H9 (cell line): ENCODE results near the gene PRXL2C. TPM values are rescaled to one million over a fixed set of nuclear protein-coding genes. Genes with fewer than 3 reads are reported as not detected.

Experiments
- DNase-seq: peaks from one replicate; pipeline ENCODE4 v3.0.0-alpha.2; 2017
- H2AFZ ChIP-seq: one replicate; pipeline ENCODE4 v1.6.1; 2013; ENCODE audit warnings: mild to moderate bottlenecking, low read length, control low read depth, moderate library complexity
- H2AK5ac ChIP-seq: 2 replicates; pipeline ENCODE4 v1.6.1; 2013; ENCODE audit warnings: low read length, control low read depth, mixed read lengths; ENCODE audit not compliant: insufficient read length
- H2BK120ac ChIP-seq: one replicate; pipeline ENCODE4 v1.6.1; 2013; ENCODE audit warnings: low read depth, mild to moderate bottlenecking, low read length, control low read depth, inconsistent platforms; ENCODE audit not compliant: poor library complexity, severe bottlenecking
- H2BK12ac ChIP-seq: 2 replicates; pipeline ENCODE4 v1.6.1; 2013; ENCODE audit warnings: low read length, control low read depth, mixed read lengths, low read depth; ENCODE audit not compliant: insufficient read length
- H2BK15ac ChIP-seq: 2 replicates; pipeline ENCODE4 v1.6.1; 2013; ENCODE audit warnings: low read depth, low read length, control low read depth
- H2BK20ac ChIP-seq: one replicate; pipeline ENCODE4 v1.6.1; 2013; ENCODE audit warnings: low read depth, mild to moderate bottlenecking, low read length, control low read depth, inconsistent platforms; ENCODE audit not compliant: poor library complexity, severe bottlenecking
- H2BK5ac ChIP-seq: 2 replicates; pipeline ENCODE4 v1.6.1; 2013; ENCODE audit warnings: low read length, control low read depth, mixed read lengths; ENCODE audit not compliant: insufficient read length
- H3K14ac ChIP-seq: 2 replicates; pipeline ENCODE4 v1.6.1; 2013; ENCODE audit warnings: low read length, control low read depth; ENCODE audit not compliant: insufficient read depth
- H3K18ac ChIP-seq: 2 replicates; pipeline ENCODE4 v1.6.1; 2013; ENCODE audit warnings: low read depth, mild to moderate bottlenecking, mixed read lengths, low read length, control low read depth; ENCODE audit not compliant: insufficient read length
- H3K23ac ChIP-seq: 2 replicates; pipeline ENCODE4 v1.6.1; 2013; ENCODE audit warnings: low read length, control low read depth, mixed read lengths, low read depth; ENCODE audit not compliant: insufficient read length
- H3K23me2 ChIP-seq: 2 replicates; pipeline ENCODE4 v1.6.1; 2013; ENCODE audit warnings: low read depth, mild to moderate bottlenecking, mixed read lengths, low read length, control low read depth; ENCODE audit not compliant: insufficient read length, poor library complexity, severe bottlenecking
- H3K27ac ChIP-seq: 2 replicates; pipeline ENCODE4 v1.5.1; 2013; ENCODE audit warnings: low read length, control low read depth, mixed read lengths, low read depth; ENCODE audit not compliant: insufficient read length
- H3K27me3 ChIP-seq: 2 replicates; pipeline ENCODE4 v1.6.1; 2013; ENCODE audit warnings: low read length, control low read depth, inconsistent platforms; ENCODE audit not compliant: insufficient read depth
- H3K4ac ChIP-seq: 2 replicates; pipeline ENCODE4 v1.6.1; 2013; ENCODE audit warnings: low read depth, mild to moderate bottlenecking, control low read depth, inconsistent platforms, low read length, moderate library complexity
- H3K4me1 ChIP-seq: 2 replicates; pipeline ENCODE4 v1.6.1; 2013; ENCODE audit warnings: low read length, control low read depth, inconsistent platforms; ENCODE audit not compliant: insufficient read depth
- H3K4me2 ChIP-seq: 2 replicates; pipeline ENCODE4 v1.6.1; 2013; ENCODE audit warnings: low read length, control low read depth, mixed read lengths; ENCODE audit not compliant: insufficient read length, insufficient read depth
- H3K56ac ChIP-seq: 2 replicates; pipeline ENCODE4 v1.6.1; 2013; ENCODE audit warnings: low read depth, mild to moderate bottlenecking, mixed read lengths, low read length, control low read depth; ENCODE audit not compliant: insufficient read length
- H3K79me1 ChIP-seq: 2 replicates; pipeline ENCODE4 v1.6.1; 2013; ENCODE audit warnings: low read depth, mild to moderate bottlenecking, moderate library complexity, low read length, control low read depth, inconsistent platforms; ENCODE audit not compliant: insufficient read depth, poor library complexity, severe bottlenecking
- H3K79me2 ChIP-seq: 2 replicates; pipeline ENCODE4 v1.6.1; 2013; ENCODE audit warnings: low read length, control low read depth, inconsistent platforms; ENCODE audit not compliant: insufficient read depth
- H3K9ac ChIP-seq: 2 replicates; pipeline ENCODE4 v1.6.1; 2013; ENCODE audit warnings: low read length, control low read depth, mixed read lengths; ENCODE audit not compliant: insufficient read length; ENCODE audit errors: extremely low read depth
- H3K9me3 ChIP-seq: one replicate; pipeline ENCODE4 v1.6.1; 2013; ENCODE audit warnings: low read depth, low read length, inconsistent platforms; ENCODE audit not compliant: control insufficient read depth
- H3T11ph ChIP-seq: one replicate; pipeline ENCODE4 v1.6.1; 2013; ENCODE audit warnings: mild to moderate bottlenecking, low read length, control low read depth, inconsistent platforms
- H4K20me1 ChIP-seq: one replicate; pipeline ENCODE4 v1.6.1; 2013; ENCODE audit not compliant: control insufficient read depth, insufficient read length, insufficient read depth
- H4K5ac ChIP-seq: 2 replicates; pipeline ENCODE4 v1.6.1; 2013; ENCODE audit warnings: low read depth, mild to moderate bottlenecking, mixed read lengths, low read length, control low read depth; ENCODE audit not compliant: insufficient read length
- H4K8ac ChIP-seq: replicated peaks from 2 replicates; pipeline ENCODE4 v1.6.1; 2013; ENCODE audit warnings: low read length, control low read depth, mixed read lengths, low read depth; ENCODE audit not compliant: insufficient read length
- H4K91ac ChIP-seq: 2 replicates; pipeline ENCODE4 v1.6.1; 2013; ENCODE audit warnings: low read depth, mild to moderate bottlenecking, moderate library complexity, mixed read lengths, low read length, control low read depth; ENCODE audit not compliant: insufficient read length
- H3K27ac Mint-ChIP-seq, 3 experiments: 2 replicates in 2 of 3; 3 replicates in 1 of 3; pipeline ENCODE4 v1.8.0; 2020 to 2021; ENCODE audit warnings: mixed read lengths in 3 of 3, mild to moderate bottlenecking in 1 of 3, moderate library complexity in 1 of 3
- H3K27me3 Mint-ChIP-seq: 2 replicates; pipeline ENCODE4 v1.8.0; 2021; ENCODE audit warnings: low read depth, mild to moderate bottlenecking, moderate library complexity, mixed read lengths
- H3K36me3 Mint-ChIP-seq, 3 experiments: 2 replicates in 2 of 3; 3 replicates in 1 of 3; pipeline ENCODE4 v1.8.0; 2020 to 2021; ENCODE audit warnings: low read depth in 3 of 3, mixed read lengths in 3 of 3; ENCODE audit not compliant: insufficient read depth in 1 of 3
- H3K4me1 Mint-ChIP-seq, 2 experiments: 2 replicates each; pipeline ENCODE4 v1.8.0; 2020; ENCODE audit warnings: mixed read lengths in 2 of 2
- H3K4me3 Mint-ChIP-seq, 2 experiments: 2 replicates in 1 of 2; 3 replicates in 1 of 2; pipeline ENCODE4 v1.8.0; 2020 to 2021; ENCODE audit warnings: mild to moderate bottlenecking in 2 of 2, mixed read lengths in 2 of 2, moderate library complexity in 1 of 2
- H3K9me3 Mint-ChIP-seq, 2 experiments: 2 replicates in 1 of 2; 3 replicates in 1 of 2; pipeline ENCODE4 v1.8.0; 2020; ENCODE audit warnings: mild to moderate bottlenecking in 2 of 2, mixed read lengths in 2 of 2, moderate library complexity in 1 of 2
- CTCF ChIP-seq: fragments of 200-600 bp; sonication (generic); conservative IDR thresholded peaks from 3 replicates; pipeline ENCODE4 v1.8.0; 2021; ENCODE audit warnings: antibody characterized with exemption, mild to moderate bottlenecking
- WGBS: extraction: QIAGEN DNeasy Blood & Tissue Kit; methylation state at CpG from one replicate; pipeline ENCODE4 v1.1.7; 2013; ENCODE audit warnings: missing lambda C conversion rate, low lambda C conversion rate, mixed read lengths; ENCODE audit not compliant: insufficient read length; ENCODE audit errors: extremely low coverage; 5-methylcytosine and 5-hydroxymethylcytosine counted together
- total RNA-seq: library from RNA; stranded (reverse); gene quantifications from 2 replicates; pipeline ENCODE4 v1.2.1, GENCODE V29; 2021

The PRXL2C gene
- total RNA-seq, 1 experiment from 2014 or later: 4.7 TPM

- no peaks in the 10 kb centered on the region for H3K27me3 Mint-ChIP-seq
- Histone ChIP-seq H2BK5ac (no peak overlapping the region), H3K27ac (no peak overlapping the region), H3K23me2 (no peaks in the 10 kb centered on the region), H3T11ph (no peak overlapping the region), H2BK20ac (no peak overlapping the region), H4K91ac (no peak overlapping the region), H3K4me1 (0 out of 2 replicates have a peak, but pooled peaks cover 2% of the 10 kb centered on the region), H3K9ac (no peak overlapping the region), H3K23ac (no peak overlapping the region), H3K79me1 (peaks cover 8% of the 10 kb centered on the region), H2BK120ac (no peak overlapping the region), H3K18ac (no peak overlapping the region), H3K4me2 (no peak overlapping the region), H3K4ac (no peak overlapping the region), H4K20me1 (no peaks in the 10 kb centered on the region), H3K56ac (no peak overlapping the region), H2BK12ac (no peak overlapping the region), H3K9me3 (no peaks in the 10 kb centered on the region), H2AFZ (no peak overlapping the region), H2BK15ac (no peak overlapping the region), H3K27me3 (no peaks in the 10 kb centered on the region), H3K79me2 (peaks cover 10% of the 10 kb centered on the region; the same call in 1 of the 2 replicates), H2AK5ac (no peak overlapping the region), H3K14ac (no peak overlapping the region), H4K5ac (no peak overlapping the region), H4K8ac (no peak overlapping the region)
- H3K27ac Mint-ChIP-seq: no peak overlapping the region; a peak in 1 of 7 replicates
- no CpG with 5 or more reads among the region's 8 CpGs for WGBS
- DNase-seq: no peak
- peaks cover 0 to 8% (median 4%) of the 10 kb centered on the region in 3 experiments; a peak in 4 of 7 replicates for H3K36me3 Mint-ChIP-seq
- H3K4me3 Mint-ChIP-seq: no peak overlapping the region
- no peak for TF ChIP-seq CTCF
- H3K9me3 Mint-ChIP-seq: peaks cover 0 to 2% of the 10 kb centered on the region in 2 experiments; a peak in 1 of 5 replicates
- peaks cover 4 to 10% of the 10 kb centered on the region in 2 experiments; a peak in 3 of 4 replicates for H3K4me1 Mint-ChIP-seq
Measured at GRCh38 chr9:96603305-96604003, 51.7 kb downstream of the PRXL2C start.
